Measurements from ENCODE around the gene COL19A1. TPM values are rescaled to one million over a fixed set of nuclear protein-coding genes. Genes with fewer than 3 reads are reported as not detected.

Gene COL19A1
- total and polyA plus RNA-seq, 9 of the 15 experiments (the other 6 are each of a cell fraction or from before 2014, with no cell fraction given), result not detected

- WGBS (ENCODE audit: insufficient coverage, low coverage, missing lambda C conversion rate), result 7% methylated on average over 1 of the region's 1 CpG
- FAIRE-seq (no peak), DNase-seq (ENCODE audit: extremely low read depth in 1 of 4, low spot score in 3 of 4) (no peak), ATAC-seq (no peak)
- Histone ChIP-seq H3K9ac (ENCODE audit: insufficient read depth in 1 of 2, low read depth in 2 of 2, low read length in 2 of 2) (no peak overlapping the region), H3K79me2 (ENCODE audit: control insufficient read depth, insufficient read depth, low read length) (no peaks in the 10 kb centered on the region), H3K9me1 (ENCODE audit: control insufficient read depth, insufficient read depth, low read length) (no peaks in the 10 kb centered on the region), H3K4me2 (ENCODE audit: insufficient read depth, low read length) (no peak overlapping the region), H4K20me1 (replicated peaks; ENCODE audit: control insufficient read depth, insufficient read depth, low read length) (no peaks in the 10 kb centered on the region), H2AFZ (ENCODE audit: low read depth, low read length) (no peak overlapping the region), H3K4me3 (no peak overlapping the region), H3K4me1 (replicated peaks in 1 of 2; ENCODE audit: control insufficient read depth in 2 of 2, insufficient read depth in 2 of 2, low read length in 2 of 2) (peaks cover 4 to 13% of the 10 kb centered on the region in 2 experiments; a peak in 2 of 5 replicates), H3K36me3 (ENCODE audit: control insufficient read depth, insufficient read depth, low read length) (no peaks in the 10 kb centered on the region), H3K27ac (ENCODE audit: extremely low read depth, low read depth, low read length) (no peak overlapping the region), H3K27me3 (ENCODE audit: control insufficient read depth in 2 of 2, insufficient read depth in 2 of 2, low read length in 2 of 2) (peaks cover 18 to 24% of the 10 kb centered on the region in 2 experiments), H3K9me3 (replicated peaks; ENCODE audit: control insufficient read depth, insufficient read depth, low read depth, low read length) (no peaks in the 10 kb centered on the region)
- BruUV-seq (replicated peaks), result no TSS peak
- intact Hi-C loops (cut with micrococcal nuclease), result loop anchor here (5.0 kb wide), 1 partner anchor 137 kb away; no protein-coding TSS in a partner anchor
- TF ChIP-seq HNRNPK (IDR thresholded peaks at IDR 0.05; ENCODE audit: low read depth, low read length, poor library complexity, severe bottlenecking), result no peak
- no peak for TF ChIP-seq DNMT1 (IDR thresholded peaks at IDR 0.05)
- no peak for TF ChIP-seq ATF3 (IDR thresholded peaks at IDR 0.05)
- TF ChIP-seq ATF3 (CRISPR knock-in tag; conservative IDR thresholded peaks at IDR 0.05), result no peak
- TF ChIP-seq PRDM10 (IDR thresholded peaks at IDR 0.05; ENCODE audit: partially characterized antibody), result no peak
- TF ChIP-seq MCM2 (IDR thresholded peaks at IDR 0.05; ENCODE audit: low read depth), result no peak
- ChIA-PET CTCF (ENCODE audit: low intra/inter-chr PET ratio) (no interaction called here), POLR2A (no interaction called here)
- in situ Hi-C loops (cut with MboI), result no loop called here
Observed at GRCh38 chr6:69868961-69869360, 2.6 kb downstream of the COL19A1 start.
